Activated T-helper 1 cell treated with Interleukin-2 at 50 U/mL for 16 hours (primary cell): Measurements from ENCODE around the gene IMMP2L.
"Not testable (repeated sequence)": the region's sequence is repeated elsewhere in the genome, so short reads cannot be mapped to it uniquely, and the experiment has no call there.

Source experiments
- DNase-seq: peaks from one replicate; pipeline ENCODE4 v3.0.0-alpha.2; 2020; ENCODE audit warnings: low read depth

IMMP2L gene

GRCh38 chr7:111459065-111459756 is 103.1 kb downstream of the IMMP2L start:
- DNase-seq, result no peak

DNA sequence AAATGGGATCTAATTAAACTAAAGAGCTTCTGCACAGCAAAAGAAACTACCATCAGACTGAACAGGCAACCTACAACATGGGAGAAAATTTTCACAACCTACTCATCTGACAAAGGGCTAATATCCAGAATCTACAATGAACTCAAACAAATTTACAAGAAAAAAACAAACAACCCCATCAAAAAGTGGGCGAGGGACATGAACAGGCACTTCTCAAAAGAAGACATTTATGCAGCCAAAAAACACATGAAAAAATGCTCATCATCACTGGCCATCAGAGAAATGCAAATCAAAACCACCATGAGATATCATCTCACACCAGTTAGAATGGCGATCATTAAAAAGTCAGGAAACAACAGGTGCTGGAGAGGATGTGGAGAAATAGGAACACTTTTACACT is 111.6 kb downstream of the IMMP2L start:
- not testable (repeated sequence) for DNase-seq

DNA sequence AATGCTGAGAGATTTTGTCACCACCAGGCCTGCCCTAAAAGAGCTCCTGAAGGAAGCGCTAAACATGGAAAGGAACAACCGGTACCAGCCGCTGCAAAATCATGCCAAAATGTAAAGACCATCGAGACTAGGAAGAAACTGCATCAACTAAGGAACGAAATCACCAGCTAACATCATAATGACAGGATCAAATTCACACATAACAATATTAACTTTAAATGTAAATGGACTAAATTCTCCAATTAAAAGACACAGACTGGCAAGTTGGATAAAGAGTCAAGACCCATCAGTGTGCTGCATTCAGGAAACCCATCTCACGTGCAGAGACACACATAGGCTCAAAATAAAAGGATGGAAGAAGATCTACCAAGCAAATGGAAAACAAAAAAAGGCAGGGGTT is 114.8 kb downstream of the IMMP2L start:
- not testable (repeated sequence) for DNase-seq

DNA sequence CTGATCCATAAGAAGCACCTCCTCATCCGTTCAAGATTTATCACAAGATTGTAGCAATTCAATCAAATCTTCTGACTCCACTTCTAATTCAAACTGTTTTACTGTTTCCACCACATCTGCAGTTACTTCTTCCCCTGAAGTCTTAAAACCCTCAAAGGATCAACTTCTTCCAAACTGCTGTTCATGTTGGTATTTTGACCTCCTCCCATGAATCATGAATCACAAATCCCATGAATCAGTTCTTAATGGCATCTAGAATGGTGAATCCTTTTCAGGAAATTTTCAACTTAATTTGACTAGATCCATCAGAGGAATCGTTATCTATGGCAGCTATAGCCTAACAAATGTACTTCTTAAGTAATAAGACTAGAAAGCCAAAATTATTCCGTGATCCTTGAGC is 122.3 kb downstream of the IMMP2L start:
- no peak for DNase-seq

DNA sequence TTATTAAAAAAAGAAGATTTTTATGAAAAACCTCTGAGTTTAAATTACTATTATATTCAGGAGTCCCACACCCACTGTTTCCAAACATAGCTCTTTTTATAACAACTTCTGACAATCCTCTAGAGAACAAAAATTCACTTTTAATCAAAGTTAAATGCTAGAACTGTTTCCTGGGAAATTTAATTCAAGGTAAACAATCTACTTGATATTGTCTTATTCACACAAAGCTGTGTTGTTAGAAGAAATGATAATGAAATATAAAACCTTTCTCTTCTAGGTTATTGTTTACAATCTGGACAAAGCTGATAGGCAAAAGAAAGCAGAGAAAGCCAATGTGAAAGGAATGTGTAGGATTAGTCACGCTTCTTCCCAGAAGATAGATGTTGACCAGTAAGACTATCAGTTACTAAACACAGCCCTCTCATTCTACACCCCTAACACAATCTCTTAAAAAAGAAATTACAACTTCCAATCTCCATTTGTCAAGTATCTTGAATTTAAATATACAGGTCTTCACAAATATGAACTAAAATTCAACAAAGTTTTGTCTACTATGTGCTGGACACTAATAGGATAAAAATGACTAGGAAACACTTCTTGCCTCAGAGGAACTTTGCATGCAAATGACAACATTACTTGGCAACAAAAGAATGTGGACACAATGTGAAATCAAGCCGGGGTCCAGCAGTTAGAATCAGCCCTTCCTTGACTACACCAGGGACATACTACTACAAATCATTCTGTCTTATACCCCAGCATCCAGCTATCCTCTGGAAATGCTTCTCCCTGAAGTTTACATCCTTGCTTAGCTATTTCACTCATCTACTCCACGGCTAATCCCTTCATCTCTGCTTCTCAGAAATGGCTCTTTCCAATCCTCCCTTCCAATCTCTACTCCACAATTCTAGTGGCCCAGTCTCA is 123.7 kb downstream of the IMMP2L start:
- DNase-seq, result no peak

DNA sequence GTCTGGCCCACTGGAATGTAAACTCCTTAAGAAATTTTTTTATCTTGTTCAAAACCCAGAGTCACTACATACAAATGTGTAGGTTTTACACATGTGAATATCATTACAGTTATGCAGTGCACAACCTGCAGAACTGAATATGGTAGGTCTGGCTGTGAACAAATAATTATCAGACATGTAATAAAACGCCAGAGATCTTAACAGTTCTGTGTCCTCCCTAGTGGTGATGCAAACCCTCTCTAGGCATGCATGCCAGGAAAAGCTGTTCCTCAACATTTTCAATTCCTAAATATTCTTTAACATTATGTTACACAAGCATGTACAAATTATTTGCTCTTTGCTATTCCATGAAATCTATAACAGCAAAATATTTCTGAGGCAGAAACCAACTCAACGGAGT is 124.6 kb downstream of the IMMP2L start:
- DNase-seq, result no peak

GRCh38 chr7:111436608-111437007 is 125.7 kb downstream of the IMMP2L start:
- DNase-seq, result no peak

DNA sequence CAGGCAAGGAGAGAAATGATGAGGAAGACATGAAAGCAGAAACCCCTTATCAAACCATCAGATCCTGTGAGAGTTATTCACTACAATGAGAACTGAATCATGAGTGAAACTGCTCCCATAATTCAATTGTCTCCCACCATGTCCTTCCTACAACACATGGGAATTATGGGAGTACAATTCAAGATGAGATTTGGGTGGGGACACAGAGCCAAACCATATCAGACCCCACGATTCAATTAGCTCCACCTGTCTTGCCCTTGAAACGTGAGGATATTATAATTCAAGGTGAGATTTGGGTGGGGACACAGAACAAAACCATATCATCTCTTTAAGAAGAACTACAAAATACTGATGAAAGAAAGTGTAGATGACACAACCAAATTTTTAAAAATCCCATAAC is 128.9 kb downstream of the IMMP2L start:
- DNase-seq, result no peak

DNA sequence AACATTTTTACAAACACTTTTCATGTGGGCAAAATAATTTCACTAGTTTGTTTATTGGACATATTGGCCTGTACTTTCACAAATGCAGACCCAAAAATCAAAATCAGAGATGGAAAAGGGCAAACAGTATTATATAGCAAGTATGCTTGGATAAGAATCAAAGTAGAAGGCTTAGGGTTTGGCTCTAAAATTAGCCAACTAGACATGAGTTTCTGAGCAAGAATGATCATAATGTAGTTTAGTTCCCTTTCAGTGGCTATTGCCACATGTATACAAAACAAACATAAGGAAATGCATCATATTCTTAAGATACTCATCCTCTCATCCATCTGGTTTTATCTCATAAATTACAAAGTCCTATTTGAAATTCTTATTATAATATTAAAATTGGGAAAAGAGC is 132.5 kb downstream of the IMMP2L start:
- DNase-seq, result no peak

- no peak for DNase-seq
Observed at GRCh38 chr7:111424768-111425167, 137.5 kb downstream of the IMMP2L start.

- no peak for DNase-seq
Observed at GRCh38 chr7:111414374-111414773, 147.9 kb downstream of the IMMP2L start.

- no peak for DNase-seq
Observed at GRCh38 chr7:111413739-111414138, 148.6 kb downstream of the IMMP2L start.

DNA sequence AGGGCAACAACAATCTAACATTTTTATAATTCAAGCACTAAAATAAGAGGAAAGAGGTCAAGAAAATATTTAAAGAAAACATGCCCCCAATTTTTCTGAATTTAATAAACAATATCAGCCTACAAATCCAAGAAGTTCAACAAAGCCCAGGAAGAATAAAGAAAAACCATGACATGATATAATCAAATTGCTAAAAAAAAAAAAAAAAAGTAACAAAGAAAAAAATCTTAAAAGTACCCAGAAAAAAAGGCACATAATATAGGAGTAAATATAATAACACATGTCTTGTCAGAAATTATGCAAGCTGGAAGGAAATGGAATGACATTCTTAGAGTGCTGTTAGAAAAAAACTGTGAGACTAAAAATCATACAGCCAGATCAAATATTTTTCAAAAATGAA is 151.4 kb downstream of the IMMP2L start:
- no peak for DNase-seq

GRCh38 chr7:111409714-111410422 is 152.4 kb downstream of the IMMP2L start:
- no peak for DNase-seq

- no peak for DNase-seq
Observed at GRCh38 chr7:111408724-111409123, 153.6 kb downstream of the IMMP2L start.

DNA sequence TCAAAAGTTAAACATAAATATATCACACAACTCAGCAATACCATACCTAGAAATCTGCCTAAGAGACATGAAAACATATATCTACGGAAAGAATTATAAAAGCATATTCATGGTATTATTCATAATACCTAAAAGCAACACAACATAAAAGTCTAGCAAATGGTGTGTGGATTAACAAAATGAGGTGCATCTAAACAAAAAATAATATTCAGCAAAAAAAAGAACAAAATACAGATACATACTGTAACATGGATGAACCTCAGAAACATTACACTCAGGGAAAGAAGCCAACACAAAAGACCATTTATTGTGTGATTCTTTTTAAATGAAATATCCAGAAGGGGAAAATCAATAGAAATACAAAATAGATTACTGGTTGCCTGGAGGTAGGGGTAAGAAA is 155.0 kb downstream of the IMMP2L start:
- no peak for DNase-seq

DNA sequence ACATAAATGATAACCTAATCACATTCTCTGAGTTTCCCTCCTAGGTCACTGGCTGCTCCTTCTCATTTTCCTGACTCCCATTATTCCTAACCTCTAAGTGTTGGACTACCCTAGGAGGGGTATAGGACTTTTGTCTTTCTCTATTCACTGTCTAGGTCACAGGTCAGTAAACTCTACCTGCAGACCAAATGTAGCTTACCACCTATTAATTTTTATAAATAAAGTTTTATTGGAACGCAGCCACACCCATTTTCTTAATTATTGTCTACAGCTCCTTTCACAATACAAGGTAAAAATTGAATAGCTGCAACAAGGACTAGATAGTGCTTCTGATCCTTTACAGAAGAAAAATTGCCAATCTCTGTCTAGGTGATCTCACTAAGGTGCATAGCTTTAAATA is 156.7 kb downstream of the IMMP2L start:
- no peak for DNase-seq

DNA sequence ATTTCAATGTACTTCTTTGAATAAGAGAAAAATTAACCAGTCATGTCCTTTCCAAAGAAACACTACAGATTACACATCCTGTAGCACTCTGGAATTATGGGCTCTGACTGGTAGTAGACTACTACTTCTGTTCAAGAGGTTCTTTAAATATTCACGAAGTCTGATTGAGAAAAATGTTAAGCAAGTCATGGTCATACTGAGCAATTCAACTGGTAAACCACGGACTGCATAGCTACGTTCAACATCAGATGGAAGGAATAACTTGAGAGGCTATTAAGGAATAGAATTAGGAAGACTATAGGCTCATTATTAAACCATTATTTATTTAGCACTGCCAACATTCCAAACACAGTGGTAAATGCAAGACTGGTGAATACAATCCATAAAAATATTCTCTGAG is 160.8 kb downstream of the IMMP2L start:
- no peak for DNase-seq

DNA sequence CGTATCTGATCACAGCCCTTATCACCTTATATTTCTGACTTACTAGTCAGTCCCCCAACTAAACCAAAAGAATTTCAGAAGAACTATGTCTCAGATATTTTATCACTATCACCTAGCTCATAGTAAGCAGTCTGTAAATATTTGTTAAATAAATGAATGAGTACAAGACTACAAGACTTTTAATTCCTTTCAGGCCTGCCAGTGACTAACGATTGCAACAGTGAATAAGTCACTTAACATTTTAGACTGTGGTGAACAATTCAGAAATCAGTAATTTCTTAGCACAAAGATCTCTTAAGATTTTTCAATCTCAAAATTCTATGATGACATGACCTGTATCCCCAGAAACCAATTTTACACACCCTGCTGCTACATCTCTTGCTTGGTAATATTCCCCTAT is 162.2 kb downstream of the IMMP2L start:
- DNase-seq, result no peak

DNA sequence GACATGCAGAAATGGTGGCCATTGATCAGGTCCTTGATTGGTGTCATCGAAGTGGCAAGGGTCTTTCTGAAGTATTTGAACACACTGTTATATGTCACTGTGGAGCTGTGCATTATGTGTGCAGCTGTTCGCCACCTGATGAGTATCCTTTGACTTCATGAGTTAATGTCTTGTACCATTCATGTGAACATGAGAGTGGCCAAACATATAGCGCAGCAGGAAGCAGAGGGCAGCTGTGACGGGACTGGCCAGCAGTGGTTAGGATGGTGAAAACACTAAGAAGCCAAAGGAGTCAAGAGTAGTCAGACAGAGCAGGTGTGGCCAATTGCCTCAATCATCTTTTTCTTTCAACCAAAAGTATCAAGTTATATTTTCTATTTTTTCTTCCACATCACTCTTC is 167.4 kb downstream of the IMMP2L start:
- DNase-seq, result no peak

DNA sequence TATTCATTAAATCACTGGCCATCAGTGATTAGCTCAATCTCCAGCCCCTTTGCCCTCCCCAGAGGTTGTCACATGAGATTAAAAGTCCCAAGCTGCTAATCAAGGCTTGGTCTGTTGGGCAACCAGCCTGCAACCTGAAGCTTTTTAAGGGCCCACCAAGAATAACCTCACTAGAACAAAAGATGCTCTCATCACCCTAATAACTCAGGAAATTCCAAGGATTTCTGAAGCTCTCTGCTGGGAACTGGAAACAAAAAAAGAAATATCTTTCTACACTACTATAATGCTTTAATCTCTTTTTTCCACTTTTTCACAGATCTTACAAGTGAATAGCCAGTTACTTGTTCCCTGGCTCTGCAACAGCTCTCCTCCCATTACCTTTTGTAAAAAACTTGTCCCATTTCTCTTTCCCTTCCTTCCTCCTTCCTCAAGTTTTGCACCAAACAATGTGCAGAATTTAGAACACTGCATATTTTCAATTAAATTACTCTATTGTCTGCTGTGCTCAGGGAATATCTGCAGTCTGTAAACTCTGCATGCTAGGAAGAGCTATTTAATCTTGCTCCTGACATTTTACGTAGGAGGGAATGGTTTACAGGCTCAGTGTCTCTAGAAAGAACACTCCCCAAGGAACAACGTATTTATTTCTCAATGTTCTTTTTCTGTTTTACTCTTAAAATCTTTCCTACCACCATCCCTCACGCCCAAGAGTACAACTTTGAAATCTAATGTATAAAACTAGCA is 169.1 kb downstream of the IMMP2L start:
- no peak for DNase-seq

- no peak for DNase-seq
Observed at GRCh38 chr7:111392294-111392693, 170.0 kb downstream of the IMMP2L start.
